ENCODE results near the gene SPATA31D4. TPM values are rescaled to one million over a fixed set of nuclear protein-coding genes. Genes with fewer than 3 reads are reported as not detected.

Gene SPATA31D4
- total RNA-seq, 4 donors from 2014 or later, result not detected

DNA sequence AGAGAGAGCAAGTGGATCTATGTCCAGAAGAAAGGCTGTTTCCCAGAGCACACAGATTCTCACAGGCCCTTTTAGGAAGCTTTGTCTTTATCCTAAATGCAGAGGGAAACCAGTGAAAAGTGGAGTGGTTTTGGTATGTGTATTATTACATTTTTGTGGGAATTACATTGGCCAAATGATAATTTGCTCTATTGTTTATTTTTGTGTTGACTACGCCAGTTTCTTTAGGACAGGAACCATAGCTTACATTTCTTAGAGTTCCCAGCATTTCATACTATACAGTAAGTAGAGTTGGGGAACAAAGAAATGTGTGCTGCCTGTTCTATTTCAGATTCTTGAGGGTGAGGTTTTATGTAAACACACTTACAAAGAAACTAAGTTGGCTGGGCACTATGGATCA lies 29.4 kb upstream of the SPATA31D4 start:
- intact Hi-C loops (cut with DNase I), result no loop called here
- TF ChIP-seq, protein P1, sequence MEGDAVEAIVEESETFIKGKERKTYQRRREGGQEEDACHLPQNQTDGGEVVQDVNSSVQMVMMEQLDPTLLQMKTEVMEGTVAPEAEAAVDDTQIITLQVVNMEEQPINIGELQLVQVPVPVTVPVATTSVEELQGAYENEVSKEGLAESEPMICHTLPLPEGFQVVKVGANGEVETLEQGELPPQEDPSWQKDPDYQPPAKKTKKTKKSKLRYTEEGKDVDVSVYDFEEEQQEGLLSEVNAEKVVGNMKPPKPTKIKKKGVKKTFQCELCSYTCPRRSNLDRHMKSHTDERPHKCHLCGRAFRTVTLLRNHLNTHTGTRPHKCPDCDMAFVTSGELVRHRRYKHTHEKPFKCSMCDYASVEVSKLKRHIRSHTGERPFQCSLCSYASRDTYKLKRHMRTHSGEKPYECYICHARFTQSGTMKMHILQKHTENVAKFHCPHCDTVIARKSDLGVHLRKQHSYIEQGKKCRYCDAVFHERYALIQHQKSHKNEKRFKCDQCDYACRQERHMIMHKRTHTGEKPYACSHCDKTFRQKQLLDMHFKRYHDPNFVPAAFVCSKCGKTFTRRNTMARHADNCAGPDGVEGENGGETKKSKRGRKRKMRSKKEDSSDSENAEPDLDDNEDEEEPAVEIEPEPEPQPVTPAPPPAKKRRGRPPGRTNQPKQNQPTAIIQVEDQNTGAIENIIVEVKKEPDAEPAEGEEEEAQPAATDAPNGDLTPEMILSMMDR (IDR thresholded peaks at IDR 0.05), result no peak
- TF ChIP-seq POLR2AphosphoS5 (IDR thresholded peaks at IDR 0.05) (no peak), POLR2A (IDR thresholded peaks at IDR 0.05; ENCODE audit: low read depth) (no peak), EP300 (IDR thresholded peaks at IDR 0.05) (no peak)
- no peaks in the 10 kb centered on the region for H3K9me3 ChIP-seq
- H3K27ac ChIP-seq (replicated peaks in 1 of 4), result no peak overlapping the region
- DNase-seq (ENCODE audit: extremely low spot score), result no peak
- H3K36me3 ChIP-seq, result no peaks in the 10 kb centered on the region
- WGBS, result 95% methylated on average over 1 of the region's 1 CpG
- peaks cover 0 to 18% (median 15%) of the 10 kb centered on the region in 4 donors for H3K4me1 ChIP-seq
- H3K27me3 ChIP-seq, result no peaks in the 10 kb centered on the region
- H3K4me3 ChIP-seq, result no peak overlapping the region

DNA sequence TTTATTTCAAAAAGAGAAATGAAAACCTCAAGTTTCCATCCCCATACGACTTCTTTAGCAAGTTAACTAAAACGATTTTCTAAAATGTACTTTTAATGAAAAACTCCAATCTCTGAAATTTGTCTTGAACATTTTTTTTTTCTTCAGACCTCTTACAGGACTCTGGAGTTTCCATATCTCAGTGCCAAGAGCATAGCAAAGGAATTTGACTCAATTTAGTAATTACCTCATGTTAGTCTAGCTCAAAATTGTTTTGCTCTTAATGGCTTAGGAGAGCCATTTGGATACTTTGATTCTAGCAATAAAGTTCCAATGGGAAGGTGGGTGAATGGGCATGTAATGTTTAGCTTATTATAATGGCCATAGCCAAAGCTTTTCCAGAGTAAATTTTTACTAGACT lies 26.0 kb upstream of the SPATA31D4 start:
- no peak overlapping the region for H3K27ac ChIP-seq (replicated peaks in 1 of 4)
- H3K4me3 ChIP-seq, result no peak overlapping the region
- no peaks in the 10 kb centered on the region for H3K36me3 ChIP-seq
- no peaks in the 10 kb centered on the region for H3K27me3 ChIP-seq
- no peaks in the 10 kb centered on the region for H3K9me3 ChIP-seq
- no peak for DNase-seq (ENCODE audit: extremely low spot score)
- no peak for TF ChIP-seq POLR2AphosphoS5 (IDR thresholded peaks at IDR 0.05)
- TF ChIP-seq, protein P1 (IDR thresholded peaks at IDR 0.05), result no peak
- 75% methylated on average over 2 of the region's 2 CpGs for WGBS
- intact Hi-C loops (cut with DNase I), result no loop called here
- H3K4me1 ChIP-seq, result peaks cover 0 to 18% (median 15%) of the 10 kb centered on the region in 4 donors

GRCh38 chr9:81902626-81903025 lies 25.6 kb upstream of the SPATA31D4 start:
- no peaks in the 10 kb centered on the region for H3K27me3 ChIP-seq
- intact Hi-C loops (cut with DNase I), result no loop called here
- TF ChIP-seq, protein P1 (IDR thresholded peaks at IDR 0.05), result no peak
- TF ChIP-seq POLR2AphosphoS5 (IDR thresholded peaks at IDR 0.05) (no peak), POLR2A (IDR thresholded peaks at IDR 0.05; ENCODE audit: low read depth) (no peak), EP300 (IDR thresholded peaks at IDR 0.05) (no peak)
- WGBS, result 86% methylated on average over 3 of the region's 3 CpGs
- no peak for DNase-seq (ENCODE audit: extremely low spot score)
- no peak overlapping the region for H3K27ac ChIP-seq (replicated peaks in 1 of 4)
- H3K4me3 ChIP-seq, result no peak overlapping the region
- H3K9me3 ChIP-seq, result no peaks in the 10 kb centered on the region
- H3K4me1 ChIP-seq, result peaks cover 0 to 18% (median 15%) of the 10 kb centered on the region in 4 donors
- H3K36me3 ChIP-seq, result no peaks in the 10 kb centered on the region

DNA sequence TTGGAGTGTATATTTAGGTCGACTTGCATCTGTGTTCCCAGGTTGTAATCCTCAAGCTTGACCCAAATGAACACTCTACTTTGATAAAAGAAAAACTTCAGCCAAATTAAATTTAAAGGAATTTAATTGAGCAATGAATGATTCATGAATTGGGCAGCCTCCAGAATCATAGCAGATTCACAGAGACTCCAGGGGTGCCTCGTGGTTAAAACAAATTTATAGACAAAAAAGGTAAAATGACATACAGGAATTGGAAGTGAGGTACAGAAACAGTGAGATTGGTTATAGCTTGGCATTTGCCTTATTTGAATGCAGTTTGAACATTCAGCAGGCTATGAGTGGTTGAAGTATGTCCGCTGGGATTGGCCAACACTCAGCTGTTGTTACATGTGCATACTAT lies 21.6 kb upstream of the SPATA31D4 start:
- Histone ChIP-seq H3K27me3 (no peaks in the 10 kb centered on the region), H3K36me3 (no peaks in the 10 kb centered on the region), H3K9me3 (no peaks in the 10 kb centered on the region), H3K27ac (replicated peaks in 1 of 4) (no peak overlapping the region), H3K4me1 (peaks cover 0 to 9% (median 2%) of the 10 kb centered on the region in 4 donors), H3K4me3 (no peak overlapping the region)
- 81% methylated on average over 3 of the region's 3 CpGs for WGBS
- intact Hi-C loops (cut with DNase I), result no loop called here
- no peak for DNase-seq (ENCODE audit: extremely low spot score)
- TF ChIP-seq POLR2A (IDR thresholded peaks at IDR 0.05; ENCODE audit: low read depth), result no peak
- no peak for TF ChIP-seq EP300 (IDR thresholded peaks at IDR 0.05)
- no peak for TF ChIP-seq POLR2AphosphoS5 (IDR thresholded peaks at IDR 0.05)
- TF ChIP-seq, protein P1 (IDR thresholded peaks at IDR 0.05), result no peak

GRCh38 chr9:81912135-81912534 lies 16.1 kb upstream of the SPATA31D4 start:
- Histone ChIP-seq H3K27me3 (no peaks in the 10 kb centered on the region), H3K9me3 (no peaks in the 10 kb centered on the region), H3K4me3 (no peak overlapping the region), H3K36me3 (no peaks in the 10 kb centered on the region), H3K4me1 (no peaks in the 10 kb centered on the region), H3K27ac (replicated peaks in 1 of 4) (no peak overlapping the region)
- intact Hi-C loops (cut with DNase I), result no loop called here
- TF ChIP-seq, protein P1 (IDR thresholded peaks at IDR 0.05), result no peak
- TF ChIP-seq POLR2AphosphoS5 (IDR thresholded peaks at IDR 0.05) (no peak), POLR2A (IDR thresholded peaks at IDR 0.05; ENCODE audit: low read depth) (no peak), EP300 (IDR thresholded peaks at IDR 0.05) (no peak)
- no peak for DNase-seq (ENCODE audit: extremely low spot score)
- 85% methylated on average over 6 of the region's 6 CpGs for WGBS
